HG03045 (cell line): ENCODE data around the gene FRMD6.
"Not testable (repeated sequence)": the region's sequence is repeated elsewhere in the genome, so short reads cannot be mapped to it uniquely, and the experiment has no call there.

Experiments
- ATAC-seq: cut with Tn5 transposase; IDR thresholded peaks from one replicate; pipeline ENCODE4 v1.9.1; 2021; ENCODE audit warnings: mild to moderate bottlenecking, moderate library complexity; ENCODE audit not compliant: unreplicated experiment

The FRMD6 gene

DNA sequence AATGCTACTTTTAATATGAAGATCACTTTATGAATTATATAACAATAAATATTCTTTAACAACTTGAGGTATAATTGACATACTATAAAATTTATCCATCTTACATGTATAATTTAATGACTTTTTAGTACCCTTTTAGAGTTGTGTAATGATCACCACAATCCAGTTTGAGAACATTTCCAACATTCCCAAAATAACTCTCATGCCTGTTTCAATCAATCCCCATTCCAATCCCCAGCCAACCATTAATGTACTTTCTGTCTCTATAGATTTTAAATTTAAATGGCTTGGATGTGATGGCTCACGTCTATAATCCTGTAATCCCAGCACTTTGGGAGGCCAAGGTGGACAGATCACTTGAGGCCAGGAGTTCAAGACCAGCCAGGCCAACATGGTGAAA lies 23.5 kb upstream of the FRMD6 start:
- ATAC-seq: no peak

DNA sequence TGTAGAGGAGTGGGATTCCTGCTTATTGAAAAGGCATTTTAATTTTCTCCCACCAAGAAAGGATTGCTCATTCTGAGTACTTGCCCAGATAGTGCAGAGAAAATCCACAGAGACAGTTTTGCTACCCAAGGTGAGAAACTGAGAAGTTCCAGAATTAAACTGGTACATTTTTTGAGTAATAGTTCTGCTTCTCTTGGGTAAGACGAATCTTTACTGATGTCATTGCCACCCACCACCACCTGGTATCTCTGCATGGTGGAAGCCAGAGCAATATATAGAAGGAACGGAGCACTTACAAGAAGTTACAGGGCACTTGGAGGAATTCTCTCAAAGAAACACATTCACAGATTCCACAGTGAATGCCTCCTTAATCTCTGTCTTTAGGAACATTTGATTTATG lies 20.7 kb upstream of the FRMD6 start:
- ATAC-seq: no peak

- not testable (repeated sequence) for ATAC-seq
These were observed 18.4 kb upstream of the FRMD6 start for GRCh38 chr14:51633298-51633697.

- no peak for ATAC-seq
These were observed 15.6 kb upstream of the FRMD6 start for GRCh38 chr14:51636109-51636508.

GRCh38 chr14:51638071-51638944 lies 13.4 kb upstream of the FRMD6 start:
- no peak for ATAC-seq

DNA sequence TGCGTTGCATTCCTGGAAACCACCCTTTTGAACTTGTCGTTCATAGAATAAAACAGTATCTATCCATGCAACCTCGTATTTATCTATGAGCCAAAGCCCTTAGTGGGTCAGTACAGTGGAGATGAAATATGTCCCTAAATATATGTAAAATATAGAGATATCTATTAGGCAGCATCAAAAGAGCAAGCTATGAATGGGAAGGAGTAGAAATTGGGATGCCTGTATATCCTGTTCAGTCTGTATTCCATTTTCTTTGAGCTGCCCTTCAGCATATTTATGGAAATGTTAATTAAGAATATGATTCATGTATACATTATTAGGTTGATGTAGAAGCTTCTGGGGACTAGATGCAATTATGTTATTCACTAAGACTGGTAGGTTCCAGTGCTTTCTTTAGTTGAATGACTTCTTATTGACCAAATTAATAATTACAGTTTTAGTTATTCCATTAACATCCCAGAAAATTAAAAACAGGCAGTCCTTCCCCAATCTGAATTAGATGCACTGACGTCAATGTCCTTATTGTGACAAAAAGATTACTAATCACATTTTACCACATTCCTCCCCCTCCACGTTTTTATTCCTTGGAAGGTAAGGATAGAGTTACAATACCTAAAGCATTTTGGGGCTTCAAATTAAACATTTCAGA lies 11.9 kb upstream of the FRMD6 start:
- ATAC-seq: no peak

GRCh38 chr14:51643140-51643539 lies 8.6 kb upstream of the FRMD6 start:
- no peak for ATAC-seq

- no peak for ATAC-seq
These were observed 7.3 kb upstream of the FRMD6 start for GRCh38 chr14:51644217-51644933.

DNA sequence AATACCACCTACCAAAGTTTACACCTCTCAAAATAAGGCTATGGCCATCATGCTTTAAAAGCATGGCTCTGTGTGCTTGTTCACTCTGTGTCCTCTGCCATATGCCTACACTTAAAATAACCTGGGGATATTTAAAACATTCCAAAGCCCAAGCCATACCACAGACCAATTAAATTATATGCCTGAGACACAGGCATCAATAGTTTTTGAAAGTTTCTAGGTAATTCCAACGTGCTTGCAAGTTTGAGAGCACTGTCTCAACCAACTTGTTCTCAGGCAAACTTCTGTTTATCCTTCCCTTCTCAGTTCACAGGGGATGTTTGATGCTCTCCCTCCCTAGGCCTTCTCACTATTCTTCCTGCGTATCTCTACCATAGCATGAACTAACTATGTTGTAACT lies 3.4 kb upstream of the FRMD6 start:
- ATAC-seq: no peak

- ATAC-seq: no peak
These were observed 858 bp upstream of the FRMD6 start for GRCh38 chr14:51650716-51651387.

GRCh38 chr14:51652168-51653078 lies 713 bp downstream of the FRMD6 start:
- peak; percentile 42 for ATAC-seq

- ATAC-seq: no peak
These were observed 1.5 kb downstream of the FRMD6 start for GRCh38 chr14:51653079-51653774.

- no peak for ATAC-seq
These were observed 2.2 kb downstream of the FRMD6 start for GRCh38 chr14:51653775-51654532.

- no peak for ATAC-seq
These were observed 2.8 kb downstream of the FRMD6 start for GRCh38 chr14:51654533-51654845.

DNA sequence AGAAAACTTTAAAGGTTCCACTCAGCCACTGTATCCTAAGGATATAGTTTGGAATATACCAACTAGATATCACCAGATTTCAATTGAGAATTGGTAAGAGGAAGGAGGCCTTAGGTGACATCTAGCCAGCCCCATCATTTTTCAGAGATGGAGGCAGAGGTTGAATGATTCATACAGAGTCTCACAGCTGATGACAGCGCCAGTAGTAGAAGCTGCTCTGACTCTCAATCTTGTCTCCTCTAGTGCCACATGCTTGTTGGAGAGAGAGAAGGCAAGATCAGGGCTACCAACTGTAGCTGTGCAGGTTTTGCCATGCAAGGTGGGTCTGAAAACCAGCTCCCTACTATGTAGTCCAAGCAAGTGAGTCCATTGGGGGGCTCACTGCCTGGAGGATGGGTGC lies 6.1 kb downstream of the FRMD6 start:
- ATAC-seq: no peak

GRCh38 chr14:51658441-51659173 lies 6.9 kb downstream of the FRMD6 start:
- no peak for ATAC-seq

DNA sequence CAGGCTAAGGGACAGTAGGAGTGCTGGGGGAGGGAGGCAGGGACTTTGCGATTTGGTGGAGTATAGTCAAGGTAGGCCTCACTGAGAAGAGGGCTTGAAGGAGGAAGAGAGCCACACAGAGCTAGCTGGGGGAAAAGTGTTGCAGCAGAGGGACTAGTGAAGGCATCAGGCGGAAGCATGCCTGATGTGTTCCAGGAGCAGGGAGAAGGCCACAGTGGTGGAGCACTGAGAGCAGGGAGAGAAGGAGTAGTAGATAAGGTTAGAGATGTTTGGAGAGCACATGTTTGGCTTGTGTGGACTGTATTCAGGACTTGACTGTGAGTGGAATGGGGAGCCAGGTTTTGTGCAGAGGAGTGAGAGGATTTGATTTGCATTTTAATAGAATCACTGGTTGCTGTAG lies 9.0 kb downstream of the FRMD6 start:
- ATAC-seq: no peak

- no peak for ATAC-seq
These were observed 9.8 kb downstream of the FRMD6 start for GRCh38 chr14:51661504-51661903.
